B cell (primary cell): Measurements from ENCODE around the gene MYO19.

Experiments used
- EZH2 ChIP-seq: IDR thresholded peaks from 2 replicates; pipeline ENCODE4 v1.6.1; 2012; ENCODE audit warnings: borderline replicate concordance, low read depth, mild to moderate bottlenecking, moderate library complexity, low read length; ENCODE audit not compliant: insufficient read depth, poor library complexity, severe bottlenecking
- TF ChIP-seq, protein P1 (sequence below): fragments of 200-600 bp; IDR thresholded peaks from one replicate; pipeline ENCODE4 v1.8.0; 2022; ENCODE audit warnings: antibody characterized with exemption, mild to moderate bottlenecking

DNA sequence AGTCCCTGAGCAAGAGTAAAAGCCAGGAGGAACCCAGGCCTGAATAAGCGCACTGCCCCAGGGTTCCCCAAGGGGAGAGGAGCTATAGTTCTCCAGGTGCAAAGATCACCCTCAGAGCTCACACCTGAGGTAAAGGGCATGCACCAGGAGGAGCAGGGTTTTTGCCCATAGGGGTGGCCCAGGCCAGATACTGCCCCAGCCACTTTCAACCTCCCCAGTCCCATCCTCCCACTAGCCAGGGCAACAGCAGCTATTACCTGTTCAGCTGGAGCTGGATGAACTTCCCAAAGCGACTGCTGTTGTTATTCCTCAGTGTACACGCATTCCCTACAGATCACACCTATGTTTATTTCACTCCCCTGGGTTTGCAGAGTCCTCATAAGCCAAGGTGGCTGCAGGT is 19.8 kb downstream of the MYO19 start:
- TF ChIP-seq, protein P1, sequence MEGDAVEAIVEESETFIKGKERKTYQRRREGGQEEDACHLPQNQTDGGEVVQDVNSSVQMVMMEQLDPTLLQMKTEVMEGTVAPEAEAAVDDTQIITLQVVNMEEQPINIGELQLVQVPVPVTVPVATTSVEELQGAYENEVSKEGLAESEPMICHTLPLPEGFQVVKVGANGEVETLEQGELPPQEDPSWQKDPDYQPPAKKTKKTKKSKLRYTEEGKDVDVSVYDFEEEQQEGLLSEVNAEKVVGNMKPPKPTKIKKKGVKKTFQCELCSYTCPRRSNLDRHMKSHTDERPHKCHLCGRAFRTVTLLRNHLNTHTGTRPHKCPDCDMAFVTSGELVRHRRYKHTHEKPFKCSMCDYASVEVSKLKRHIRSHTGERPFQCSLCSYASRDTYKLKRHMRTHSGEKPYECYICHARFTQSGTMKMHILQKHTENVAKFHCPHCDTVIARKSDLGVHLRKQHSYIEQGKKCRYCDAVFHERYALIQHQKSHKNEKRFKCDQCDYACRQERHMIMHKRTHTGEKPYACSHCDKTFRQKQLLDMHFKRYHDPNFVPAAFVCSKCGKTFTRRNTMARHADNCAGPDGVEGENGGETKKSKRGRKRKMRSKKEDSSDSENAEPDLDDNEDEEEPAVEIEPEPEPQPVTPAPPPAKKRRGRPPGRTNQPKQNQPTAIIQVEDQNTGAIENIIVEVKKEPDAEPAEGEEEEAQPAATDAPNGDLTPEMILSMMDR, result no peak
- no peak for TF ChIP-seq EZH2
